ENCODE measurements around the gene MIR17HG. TPM values are rescaled to one million over a fixed set of nuclear protein-coding genes. Genes with fewer than 3 reads are reported as not detected.

The MIR17HG gene
- total RNA-seq (2014; rRNA removed) (5.5 and 5.6 TPM in 2 replicates), Bru-seq, nascent RNA (percentile 95 among the genes with signal in this experiment), BruChase-seq, experiment 1, labeled RNA remaining after a 6-hour chase (percentile 55 among the genes with signal in this experiment), BruChase-seq, experiment 2, labeled RNA remaining after a 2-hour chase (percentile 68 among the genes with signal in this experiment)
- long read RNA-seq, result 0 reads

DNA sequence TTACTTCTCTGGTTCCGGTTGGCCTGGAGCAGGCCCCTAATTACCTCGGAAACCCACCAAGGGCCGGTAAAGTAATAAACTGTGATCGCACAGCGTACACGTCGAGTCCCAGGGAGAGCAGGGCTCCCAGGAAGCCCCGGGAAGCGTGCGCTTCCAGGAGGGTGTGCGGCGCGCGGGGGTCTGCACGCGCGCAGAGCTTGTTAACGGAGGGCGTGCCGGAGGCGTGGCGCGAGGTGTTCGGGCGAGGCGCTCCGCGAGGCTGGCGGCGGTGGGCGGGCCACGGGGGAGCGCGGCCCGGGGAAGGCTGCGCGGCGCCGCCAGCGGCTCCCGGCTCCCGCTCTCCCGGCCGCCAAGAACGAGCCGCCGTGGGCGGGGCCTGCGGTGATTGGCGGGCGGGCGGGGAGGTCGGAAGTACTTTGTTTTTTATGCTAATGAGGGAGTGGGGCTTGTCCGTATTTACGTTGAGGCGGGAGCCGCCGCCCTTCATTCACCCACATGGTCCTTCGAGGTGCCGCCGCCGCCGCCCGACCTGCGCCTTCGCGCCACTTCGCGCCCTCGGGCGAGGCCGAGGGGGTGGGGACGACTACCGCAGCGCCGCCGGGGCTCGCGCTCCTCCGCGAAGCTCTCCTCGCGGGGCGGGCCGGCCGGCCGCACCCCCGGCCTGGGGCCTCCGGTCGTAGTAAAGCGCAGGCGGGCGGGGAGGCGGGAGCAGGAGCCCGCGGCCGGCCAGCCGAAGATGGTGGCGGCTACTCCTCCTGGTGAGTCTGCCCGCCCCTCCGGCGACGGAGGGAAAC lies at the start of gene MIR17HG:
TSS of gene MIR17HG (plus strand) at position 486 of the 794 bp plus-strand sequence.
- Histone ChIP-seq H3K79me2 (ENCODE audit: low read length) (peaks cover 40% of the 10 kb centered on the region), H2AFZ (ENCODE audit: low read length) (peak within 1 kb of the TSS; percentile 87), H3K9ac (ENCODE audit: low read length) (peak within 1 kb of the TSS; percentile 97), H3F3A (ENCODE audit: low read length, unreplicated experiment) (no peaks in the 10 kb centered on the region), H3K27ac (ENCODE audit: low read length) (peak within 1 kb of the TSS; percentile 50; the same call in 1 of the 2 replicates), H3K4me1 (ENCODE audit: insufficient read depth, low read length) (peaks cover 20% of the 10 kb centered on the region), H4K20me1 (ENCODE audit: low read length) (peaks cover 31% of the 10 kb centered on the region), H3K9me2 (replicated peaks; ENCODE audit: low read length) (no peaks in the 10 kb centered on the region), H3K27me3 (ENCODE audit: low read length) (peaks cover 43% of the 10 kb centered on the region), H3K4me3 (ENCODE audit: low read length) (peak within 1 kb of the TSS; percentile 90), H3K9me3 (ENCODE audit: low read length) (no peaks in the 10 kb centered on the region), H3K4me2 (ENCODE audit: low read length) (peak within 1 kb of the TSS; percentile 93), H3K36me3 (ENCODE audit: low read depth, low read length) (peaks cover 35% of the 10 kb centered on the region)
- CTCF ChIA-PET, result interaction anchor here (0.5 kb wide), 1 partner anchor 92 kb away, joined by 3 read pairs; no protein-coding TSS in a partner anchor
- intact Hi-C loops (cut with micrococcal nuclease), result loop anchor here (5.0 kb wide), 1 partner anchor 35 kb away; no protein-coding TSS in a partner anchor
- POLR2A ChIA-PET (ENCODE audit: unreplicated experiment), result no interaction called here
- TF ChIP-seq EZH2 (IDR thresholded peaks at IDR 0.05; ENCODE audit: low read length, unreplicated experiment), result no peak
- no peak for TF ChIP-seq EZH2phosphoT487 (IDR thresholded peaks at IDR 0.05; ENCODE audit: borderline replicate concordance, low read length)
- TF ChIP-seq, protein P1, sequence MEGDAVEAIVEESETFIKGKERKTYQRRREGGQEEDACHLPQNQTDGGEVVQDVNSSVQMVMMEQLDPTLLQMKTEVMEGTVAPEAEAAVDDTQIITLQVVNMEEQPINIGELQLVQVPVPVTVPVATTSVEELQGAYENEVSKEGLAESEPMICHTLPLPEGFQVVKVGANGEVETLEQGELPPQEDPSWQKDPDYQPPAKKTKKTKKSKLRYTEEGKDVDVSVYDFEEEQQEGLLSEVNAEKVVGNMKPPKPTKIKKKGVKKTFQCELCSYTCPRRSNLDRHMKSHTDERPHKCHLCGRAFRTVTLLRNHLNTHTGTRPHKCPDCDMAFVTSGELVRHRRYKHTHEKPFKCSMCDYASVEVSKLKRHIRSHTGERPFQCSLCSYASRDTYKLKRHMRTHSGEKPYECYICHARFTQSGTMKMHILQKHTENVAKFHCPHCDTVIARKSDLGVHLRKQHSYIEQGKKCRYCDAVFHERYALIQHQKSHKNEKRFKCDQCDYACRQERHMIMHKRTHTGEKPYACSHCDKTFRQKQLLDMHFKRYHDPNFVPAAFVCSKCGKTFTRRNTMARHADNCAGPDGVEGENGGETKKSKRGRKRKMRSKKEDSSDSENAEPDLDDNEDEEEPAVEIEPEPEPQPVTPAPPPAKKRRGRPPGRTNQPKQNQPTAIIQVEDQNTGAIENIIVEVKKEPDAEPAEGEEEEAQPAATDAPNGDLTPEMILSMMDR (conservative IDR thresholded peaks at IDR 0.05; ENCODE audit: low read depth, low read length), result no peak
- DNase-seq (peak; percentile 83), ATAC-seq (peak; percentile 69)
- BruUV-seq (replicated peaks), result no TSS peak

DNA sequence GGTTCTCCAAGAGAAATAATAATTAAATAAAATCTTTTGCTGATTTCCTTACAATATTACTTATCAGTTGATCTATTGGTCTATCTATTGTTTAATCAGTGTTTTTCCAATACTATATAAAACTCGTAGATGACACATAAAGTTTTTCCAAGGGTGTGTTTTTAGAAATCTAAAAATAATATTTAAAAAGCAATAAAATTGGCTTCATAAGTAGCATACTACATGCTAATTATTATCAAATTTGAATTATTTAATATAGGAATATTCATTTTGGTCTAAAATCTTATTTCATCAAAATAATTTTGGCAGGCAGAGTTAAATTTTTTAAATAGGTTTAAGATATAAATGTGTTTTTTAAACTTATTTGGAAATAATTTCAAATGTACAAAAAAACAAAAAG lies 49.4 kb upstream of the MIR17HG start:
- H3K9me2 ChIP-seq (replicated peaks; ENCODE audit: low read length), result no peaks in the 10 kb centered on the region
- DNase-seq (no peak), ATAC-seq (no peak)
- H3K4me2 ChIP-seq (ENCODE audit: low read length), result no peak overlapping the region
- H3K9me3 ChIP-seq (ENCODE audit: low read length), result no peaks in the 10 kb centered on the region
- peaks cover 17% of the 10 kb centered on the region; the same call in 1 of the 2 replicates for H3K27me3 ChIP-seq (ENCODE audit: low read length)
- ChIA-PET POLR2A (ENCODE audit: unreplicated experiment) (no interaction called here), CTCF (no interaction called here)
- H4K20me1 ChIP-seq (ENCODE audit: low read length), result no peaks in the 10 kb centered on the region
- H3K36me3 ChIP-seq (ENCODE audit: low read depth, low read length), result no peaks in the 10 kb centered on the region
- H3K4me3 ChIP-seq (ENCODE audit: low read length), result no peak overlapping the region
- no TSS peak for BruUV-seq (replicated peaks)
- H3K4me1 ChIP-seq (ENCODE audit: insufficient read depth, low read length), result no peaks in the 10 kb centered on the region
- H3K9ac ChIP-seq (ENCODE audit: low read length), result no peak overlapping the region
- H2AFZ ChIP-seq (ENCODE audit: low read length), result no peak overlapping the region
- TF ChIP-seq EZH2phosphoT487 (IDR thresholded peaks at IDR 0.05; ENCODE audit: borderline replicate concordance, low read length), result no peak
- TF ChIP-seq EZH2 (IDR thresholded peaks at IDR 0.05; ENCODE audit: low read length, unreplicated experiment), result no peak
- TF ChIP-seq, protein P1 (conservative IDR thresholded peaks at IDR 0.05; ENCODE audit: low read depth, low read length), result no peak
- H3F3A ChIP-seq (ENCODE audit: low read length, unreplicated experiment), result no peaks in the 10 kb centered on the region
- no peaks in the 10 kb centered on the region for H3K79me2 ChIP-seq (ENCODE audit: low read length)
- intact Hi-C loops (cut with micrococcal nuclease), result no loop called here
- no peak overlapping the region for H3K27ac ChIP-seq (ENCODE audit: low read length)

DNA sequence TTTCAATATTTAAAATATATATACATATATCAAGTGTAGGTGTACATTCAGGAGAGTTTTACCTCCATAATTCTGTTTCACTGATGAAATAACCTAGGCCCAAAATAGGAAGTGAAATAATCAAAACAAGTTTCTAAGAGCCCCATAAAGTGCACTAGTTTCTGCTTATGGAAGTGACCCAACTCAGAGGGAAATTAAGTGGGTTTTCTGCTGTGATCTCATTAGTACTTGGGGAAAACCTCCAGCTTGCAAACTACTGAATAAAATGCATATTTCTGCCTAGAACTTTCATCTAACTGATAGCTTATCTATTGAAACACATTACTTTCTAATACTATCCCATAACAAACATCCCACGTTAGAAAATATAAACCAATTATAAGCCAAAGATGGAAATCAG lies 45.4 kb upstream of the MIR17HG start:
- H3K27ac ChIP-seq (ENCODE audit: low read length), result no peak overlapping the region
- TF ChIP-seq EZH2phosphoT487 (IDR thresholded peaks at IDR 0.05; ENCODE audit: borderline replicate concordance, low read length), result no peak
- TF ChIP-seq EZH2 (IDR thresholded peaks at IDR 0.05; ENCODE audit: low read length, unreplicated experiment), result no peak
- TF ChIP-seq, protein P1 (conservative IDR thresholded peaks at IDR 0.05; ENCODE audit: low read depth, low read length), result no peak
- BruUV-seq (replicated peaks), result no TSS peak
- H3K36me3 ChIP-seq (ENCODE audit: low read depth, low read length), result no peaks in the 10 kb centered on the region
- CTCF ChIA-PET, result no interaction called here
- POLR2A ChIA-PET (ENCODE audit: unreplicated experiment), result no interaction called here
- H3K9ac ChIP-seq (ENCODE audit: low read length), result no peak overlapping the region
- no peak overlapping the region for H3K4me3 ChIP-seq (ENCODE audit: low read length)
- no peak for DNase-seq
- no peaks in the 10 kb centered on the region for H4K20me1 ChIP-seq (ENCODE audit: low read length)
- no peaks in the 10 kb centered on the region for H3K9me3 ChIP-seq (ENCODE audit: low read length)
- H3K9me2 ChIP-seq (replicated peaks; ENCODE audit: low read length), result no peaks in the 10 kb centered on the region
- H3F3A ChIP-seq (ENCODE audit: low read length, unreplicated experiment), result no peaks in the 10 kb centered on the region
- H3K4me1 ChIP-seq (ENCODE audit: insufficient read depth, low read length), result no peaks in the 10 kb centered on the region
- H3K27me3 ChIP-seq (ENCODE audit: low read length), result no peaks in the 10 kb centered on the region
- intact Hi-C loops (cut with micrococcal nuclease), result no loop called here
- no peaks in the 10 kb centered on the region for H3K79me2 ChIP-seq (ENCODE audit: low read length)
- H2AFZ ChIP-seq (ENCODE audit: low read length), result no peak overlapping the region
- no peak for ATAC-seq
- H3K4me2 ChIP-seq (ENCODE audit: low read length), result no peak overlapping the region
